IMR-90 (cell line): ENCODE measurements around the gene RPS15. TPM values are rescaled to one million over a fixed set of nuclear protein-coding genes. Genes with fewer than 3 reads are reported as not detected.

Experiments used
- ATAC-seq: fragments of 200-7000 bp; cut with Tn5 transposase; 2 replicates; pipeline ENCODE4 v1.9.1; 2020; ENCODE audit warnings: low read depth, mild to moderate bottlenecking, moderate library complexity
- BruUV-seq: library from RNA; stranded (reverse); fragments of 400-500 nt; replicated peaks from 2 replicates; lab custom pipeline; 2021; lab: Mats Ljungman, UMichigan
- CTCF ChIA-PET: fragments of 300-600 bp; formaldehyde crosslinking; extraction: SDS; loops from one replicate; lab custom pipeline; 2021; ENCODE audit warnings: antibody characterized with exemption; lab: Yijun Ruan, JAX
- POLR2A ChIA-PET: fragments of 300-600 bp; sonication (Branson Sonifier 250); formaldehyde crosslinking; loops from one replicate; lab custom pipeline; 2022; ENCODE audit warnings: antibody characterized with exemption; ENCODE audit not compliant: unreplicated experiment; lab: Charles Lee
- DNase-seq: peaks from one replicate; pipeline ENCODE4 v3.0.0; 2013
- H2AFZ ChIP-seq: replicated peaks from 2 replicates; pipeline ENCODE3; 2013; ENCODE audit warnings: low read length, mild to moderate bottlenecking; ENCODE audit not compliant: poor library complexity
- H2AK5ac ChIP-seq: 2 replicates; pipeline ENCODE4 v1.6.1; 2013; ENCODE audit warnings: low read depth, low read length, inconsistent platforms
- H2AK9ac ChIP-seq: replicated peaks from 2 replicates; pipeline ENCODE3; 2013; ENCODE audit warnings: mild to moderate bottlenecking, low read depth, low read length, moderate library complexity; ENCODE audit not compliant: poor library complexity
- H2BK120ac ChIP-seq: 2 replicates; pipeline ENCODE4 v1.6.1; 2013; ENCODE audit warnings: low read depth, low read length, inconsistent platforms
- H2BK15ac ChIP-seq: 3 replicates; pipeline ENCODE4 v1.6.1; 2013; ENCODE audit warnings: low read depth, low read length, inconsistent platforms
- H2BK20ac ChIP-seq: 2 replicates; pipeline ENCODE4 v1.6.1; 2013; ENCODE audit warnings: low read depth, mild to moderate bottlenecking, inconsistent platforms, low read length, moderate library complexity
- H2BK5ac ChIP-seq: 2 replicates; pipeline ENCODE4 v1.6.1; 2013; ENCODE audit warnings: mild to moderate bottlenecking, low read depth, low read length, inconsistent platforms; ENCODE audit not compliant: poor library complexity, severe bottlenecking
- H3K14ac ChIP-seq: replicated peaks from 2 replicates; pipeline ENCODE4 v1.6.1; 2013; ENCODE audit warnings: low read depth, low read length, inconsistent platforms
- H3K18ac ChIP-seq: 2 replicates; pipeline ENCODE4 v1.6.1; 2013; ENCODE audit warnings: low read depth, low read length, control low read depth
- H3K23ac ChIP-seq: 2 replicates; pipeline ENCODE4 v1.6.1; 2013; ENCODE audit warnings: low read depth, low read length, inconsistent platforms
- H3K27ac ChIP-seq: 2 replicates; pipeline ENCODE4 v1.5.1; 2013; ENCODE audit warnings: mild to moderate bottlenecking, control low read depth, low read length; ENCODE audit not compliant: insufficient read depth
- H3K27me3 ChIP-seq: 2 replicates; pipeline ENCODE4 v1.6.1; 2013; ENCODE audit warnings: low read length; ENCODE audit not compliant: control insufficient read depth, insufficient read depth
- H3K36me3 ChIP-seq: 2 replicates; pipeline ENCODE4 v1.6.1; 2013; ENCODE audit warnings: low read length, mixed read lengths; ENCODE audit not compliant: control insufficient read depth, insufficient read depth
- H3K4ac ChIP-seq: 2 replicates; pipeline ENCODE4 v1.6.1; 2013; ENCODE audit warnings: low read depth, low read length, inconsistent platforms
- H3K4me1 ChIP-seq: 2 replicates; pipeline ENCODE4 v1.6.1; 2013; ENCODE audit warnings: low read length, mixed read lengths; ENCODE audit not compliant: control insufficient read depth, insufficient read depth
- H3K4me2 ChIP-seq: 2 replicates; pipeline ENCODE4 v1.6.1; 2013; ENCODE audit warnings: low read depth, mild to moderate bottlenecking, control low read depth, low read length, moderate library complexity
- H3K4me3 ChIP-seq: 2 replicates; pipeline ENCODE4 v1.5.1; 2013; ENCODE audit warnings: low read depth, mild to moderate bottlenecking, control low read depth, low read length, moderate library complexity; ENCODE audit not compliant: insufficient read depth
- H3K56ac ChIP-seq: 2 replicates; pipeline ENCODE4 v1.6.1; 2013; ENCODE audit warnings: low read length, inconsistent platforms; ENCODE audit not compliant: insufficient read depth; ENCODE audit errors: extremely low read depth
- H3K79me1 ChIP-seq, 2 experiments: 2 replicates each; pipeline ENCODE4 v1.6.1; 2013; ENCODE audit warnings: low read length in 2 of 2, inconsistent platforms in 1 of 2, low read depth in 1 of 2
- H3K9ac ChIP-seq: 2 replicates; pipeline ENCODE4 v1.6.1; 2013; ENCODE audit warnings: low read depth, low read length, control low read depth
- H3K9me1 ChIP-seq: 2 replicates; pipeline ENCODE4 v1.6.1; 2013; ENCODE audit warnings: low read length, inconsistent platforms; ENCODE audit not compliant: insufficient read depth
- H3K9me3 ChIP-seq: 2 replicates; pipeline ENCODE4 v1.6.1; 2013; ENCODE audit warnings: low read length; ENCODE audit not compliant: control insufficient read depth, insufficient read depth
- H4K20me1 ChIP-seq: 2 replicates; pipeline ENCODE4 v1.6.1; 2013; ENCODE audit warnings: low read length, inconsistent platforms; ENCODE audit not compliant: insufficient read depth
- H4K5ac ChIP-seq: 2 replicates; pipeline ENCODE4 v1.6.1; 2013; ENCODE audit warnings: mild to moderate bottlenecking, low read depth, low read length, control low read depth
- H4K8ac ChIP-seq, 2 experiments: 2 replicates each; pipeline ENCODE4 v1.6.1; 2013; ENCODE audit warnings: low read depth in 2 of 2, low read length in 2 of 2, control low read depth in 1 of 2, inconsistent platforms in 1 of 2
- H4K91ac ChIP-seq: 2 replicates; pipeline ENCODE4 v1.6.1; 2013; ENCODE audit warnings: low read depth, low read length, inconsistent platforms; ENCODE audit not compliant: insufficient read depth
- BHLHE40 ChIP-seq: fragments of 150-350 bp; IDR thresholded peaks from 2 replicates; pipeline ENCODE4 v1.6.1; 2016; ENCODE audit warnings: mild to moderate bottlenecking, low read depth, low read length
- CEBPB ChIP-seq: IDR thresholded peaks from 2 replicates; pipeline ENCODE4 v1.6.1; 2012; ENCODE audit warnings: low read depth, low read length, improper control_type of control experiment
- FOS ChIP-seq: fragments of 150-350 bp; IDR thresholded peaks from 2 replicates; pipeline ENCODE4 v1.6.1; 2016; ENCODE audit warnings: low read depth, low read length
- MAFK ChIP-seq: IDR thresholded peaks from 2 replicates; pipeline ENCODE4 v1.6.1; 2012; ENCODE audit warnings: low read depth, low read length, improper control_type of control experiment
- MXI1 ChIP-seq: IDR thresholded peaks from 2 replicates; pipeline ENCODE4 v1.6.1; 2012; ENCODE audit warnings: low read depth, mild to moderate bottlenecking, low read length, moderate library complexity, borderline replicate concordance
- NFE2L2 ChIP-seq: fragments of 150-350 bp; IDR thresholded peaks from 2 replicates; pipeline ENCODE4 v1.6.1; 2016; ENCODE audit warnings: low read depth, mild to moderate bottlenecking, low read length
- RAD21 ChIP-seq: IDR thresholded peaks from 2 replicates; pipeline ENCODE4 v1.6.1; 2012; ENCODE audit warnings: low read length, improper control_type of control experiment
- RCOR1 ChIP-seq: IDR thresholded peaks from 2 replicates; pipeline ENCODE4 v1.6.1; 2012; ENCODE audit warnings: mild to moderate bottlenecking, low read length, improper control_type of control experiment; ENCODE audit not compliant: insufficient replicate concordance
- RFX5 ChIP-seq: IDR thresholded peaks from 2 replicates; pipeline ENCODE4 v1.8.0; 2012; ENCODE audit warnings: low read depth, mild to moderate bottlenecking, low read length, moderate library complexity
- SMC3 ChIP-seq: fragments of 150-350 bp; IDR thresholded peaks from 2 replicates; pipeline ENCODE4 v1.6.1; 2016; ENCODE audit warnings: low read depth, mild to moderate bottlenecking, antibody characterized with exemption, low read length, moderate library complexity
- USF2 ChIP-seq: fragments of 150-350 bp; IDR thresholded peaks from 2 replicates; pipeline ENCODE4 v1.6.1; 2017; ENCODE audit warnings: mild to moderate bottlenecking, antibody characterized with exemption, low read length, low read depth
- WGBS, 2 experiments: methylation state at CpG; one replicate each; pipeline versions ENCODE4 v1.1.5 to v1.1.7; 2013; ENCODE audit warnings: missing lambda C conversion rate in 2 of 2; ENCODE audit not compliant: insufficient read length in 1 of 2; ENCODE audit errors: extremely low coverage in 2 of 2; 5-methylcytosine and 5-hydroxymethylcytosine counted together
- dilution Hi-C: fragments of 300-500 bp; cut with HindIII; formaldehyde crosslinking; loops from one replicate; pipeline ENCODE4 v1.14.3; 2018; ENCODE audit warnings: low sequenced_read_pairs; ENCODE audit not compliant: unreplicated experiment
- in situ Hi-C: fragments of 300-500 bp; cut with MboI; formaldehyde crosslinking; loops from 3 replicates; pipeline ENCODE4 v1.14.3; 2019; ENCODE audit warnings: low sequenced_read_pairs, inconsistent platforms, mixed read lengths
- intact Hi-C: fragments of 100-400 bp; cut with micrococcal nuclease; formaldehyde crosslinking; loops from 2 replicates; pipeline ENCODE4 v1.10.0; 2022
- polyA plus RNA-seq, 3 experiments: library from polyadenylated mRNA; depleted of rRNA; stranded (reverse); fragments of >200 nt; gene quantifications; 2 replicates each; pipeline ENCODE4 v1.2.3, GENCODE V29; 2012; ENCODE audit warnings: low replicate concordance in 1 of 3
- total RNA-seq: library from RNA; depleted of rRNA; stranded (reverse); fragments of >200 nt; gene quantifications from 2 replicates; pipeline ENCODE4 v1.2.3, GENCODE V29; 2012
- TF ChIP-seq, protein P1 (sequence below): fragments of 150-350 bp; IDR thresholded peaks from 2 replicates; pipeline ENCODE4 v1.6.1; 2016; ENCODE audit warnings: low read depth, mild to moderate bottlenecking, low read length, moderate library complexity, borderline replicate concordance

Gene RPS15
- total and polyA plus RNA-seq, 2 of the 4 experiments (the other 2 are of a cell fraction), result 1,179 to 1,855 TPM

DNA sequence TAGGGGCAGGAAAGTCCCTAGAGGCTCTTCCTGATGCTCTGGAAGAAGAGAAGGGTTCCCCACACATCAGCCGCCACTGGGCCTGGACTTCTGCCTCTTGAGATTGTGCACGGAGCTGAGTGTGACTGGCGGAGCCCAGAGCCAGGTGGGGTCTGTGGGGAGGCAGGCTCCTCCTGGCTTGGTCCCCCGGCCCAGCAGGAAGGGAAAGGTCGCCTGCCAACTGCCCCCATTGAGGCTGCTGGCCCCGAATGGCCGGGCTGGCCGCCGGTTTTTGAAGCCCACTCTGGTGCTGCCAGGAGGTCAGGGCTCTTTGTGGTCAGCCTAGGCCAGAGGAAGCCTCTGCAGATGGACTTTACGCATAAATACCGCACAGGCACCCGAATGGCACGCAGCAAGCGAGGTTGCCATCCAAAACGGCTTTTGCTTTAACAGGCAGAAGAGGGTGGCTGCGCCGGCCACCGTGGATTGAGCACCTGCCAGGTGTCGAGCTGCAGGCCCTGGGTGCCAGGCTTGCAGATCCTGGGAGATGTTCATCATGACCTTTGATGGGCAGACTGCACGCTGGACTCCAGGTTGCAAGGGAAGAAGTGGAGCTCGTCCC is 25.8 kb upstream of the RPS15 start (continued):
- TF ChIP-seq RFX5, result no peak
- TF ChIP-seq, protein P1, sequence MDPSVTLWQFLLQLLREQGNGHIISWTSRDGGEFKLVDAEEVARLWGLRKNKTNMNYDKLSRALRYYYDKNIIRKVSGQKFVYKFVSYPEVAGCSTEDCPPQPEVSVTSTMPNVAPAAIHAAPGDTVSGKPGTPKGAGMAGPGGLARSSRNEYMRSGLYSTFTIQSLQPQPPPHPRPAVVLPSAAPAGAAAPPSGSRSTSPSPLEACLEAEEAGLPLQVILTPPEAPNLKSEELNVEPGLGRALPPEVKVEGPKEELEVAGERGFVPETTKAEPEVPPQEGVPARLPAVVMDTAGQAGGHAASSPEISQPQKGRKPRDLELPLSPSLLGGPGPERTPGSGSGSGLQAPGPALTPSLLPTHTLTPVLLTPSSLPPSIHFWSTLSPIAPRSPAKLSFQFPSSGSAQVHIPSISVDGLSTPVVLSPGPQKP, result no peak

DNA sequence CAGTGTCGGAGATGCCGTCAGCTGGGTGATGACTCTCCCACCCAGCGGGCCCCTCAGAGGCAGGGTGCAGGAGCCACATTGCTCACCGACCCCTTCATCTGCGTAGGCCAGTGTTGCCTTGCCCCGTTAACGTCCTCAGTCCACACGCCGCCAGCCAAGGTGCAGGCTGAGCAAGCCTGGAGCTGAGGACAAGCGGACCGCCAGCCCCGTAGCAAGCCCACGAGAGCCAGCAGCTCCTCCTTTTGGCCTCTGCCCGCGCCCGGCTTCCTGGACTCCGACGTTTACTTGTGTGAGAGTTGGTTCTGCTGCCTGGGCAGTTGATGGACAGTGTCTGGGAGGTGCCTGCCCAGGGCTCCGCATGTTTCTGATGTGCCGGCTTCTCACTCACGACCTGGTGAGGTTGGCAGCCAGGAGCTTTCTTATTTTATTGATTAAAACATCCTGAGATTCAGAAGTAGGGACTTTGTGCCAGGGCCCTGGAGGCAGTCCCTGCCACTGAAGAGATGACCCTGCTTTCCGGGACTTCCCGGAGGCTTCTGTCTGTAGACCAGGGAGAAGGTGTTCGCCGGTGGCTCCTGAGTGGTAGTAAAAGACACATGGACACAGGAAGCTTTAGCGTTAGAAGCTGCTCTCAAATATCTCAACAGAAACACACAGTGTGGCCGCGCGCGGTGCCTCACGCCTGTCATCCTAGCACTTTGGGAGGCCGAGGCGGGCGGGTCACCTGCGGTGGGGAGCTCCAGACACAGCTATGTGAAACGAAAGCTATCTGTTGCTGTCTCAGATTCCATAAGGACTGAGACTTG is 25.0 kb upstream of the RPS15 start:
- DNase-seq (no peak), ATAC-seq (no peak)
- Histone ChIP-seq H3K27ac (no peak overlapping the region), H3K9me3 (no peaks in the 10 kb centered on the region), H3K9me1 (peaks cover 26% of the 10 kb centered on the region), H2AK5ac (no peak overlapping the region), H4K8ac (no peak overlapping the region), H3K9ac (no peak overlapping the region), H3K4ac (no peak overlapping the region), H4K5ac (no peak overlapping the region), H2BK20ac (no peak overlapping the region), H3K79me1 (peaks cover 0 to 64% of the 10 kb centered on the region in 2 experiments; a peak in 2 of 4 replicates), H3K56ac (no peak overlapping the region), H4K91ac (no peak overlapping the region), H3K4me3 (no peak overlapping the region), H3K4me2 (no peak overlapping the region), H3K18ac (no peak overlapping the region), H3K27me3 (no peaks in the 10 kb centered on the region), H2AFZ (no peak overlapping the region), H3K23ac (no peak overlapping the region), H2AK9ac (peak overlapping the region; percentile 14), H2BK15ac (no peak overlapping the region), H2BK120ac (no peak overlapping the region), H2BK5ac (no peak overlapping the region), H3K36me3 (peaks cover 21% of the 10 kb centered on the region; the same call in 1 of the 2 replicates), H3K14ac (no peak overlapping the region), H4K20me1 (peaks cover 98% of the 10 kb centered on the region), H3K4me1 (peaks cover 42% of the 10 kb centered on the region)
- dilution Hi-C loops, result no loop called here
- in situ Hi-C loops, result no loop called here
- CTCF ChIA-PET, result no interaction called here
- WGBS, 2 experiments, result 93% methylated on average over 10 of the region's 36 CpGs; no CpG with 5 or more reads in 1 of the 2 experiments
- POLR2A ChIA-PET, result no interaction called here
- intact Hi-C loops, result no loop called here
- BruUV-seq, result no TSS peak
- TF ChIP-seq CEBPB, result no peak
- no peak for TF ChIP-seq NFE2L2
- no peak for TF ChIP-seq RCOR1
- TF ChIP-seq SMC3, result no peak
- no peak for TF ChIP-seq USF2
- TF ChIP-seq RAD21, result no peak
- TF ChIP-seq MXI1, result no peak
- no peak for TF ChIP-seq BHLHE40
- TF ChIP-seq, protein P1, result no peak
- TF ChIP-seq RFX5, result no peak
- no peak for TF ChIP-seq FOS
- no peak for TF ChIP-seq MAFK
